ENCODE measurements around the gene ZBTB45.
A peak's percentile ranks its signal among the peaks of the same experiment; 100 is the strongest.

ZBTB45 gene

DNA sequence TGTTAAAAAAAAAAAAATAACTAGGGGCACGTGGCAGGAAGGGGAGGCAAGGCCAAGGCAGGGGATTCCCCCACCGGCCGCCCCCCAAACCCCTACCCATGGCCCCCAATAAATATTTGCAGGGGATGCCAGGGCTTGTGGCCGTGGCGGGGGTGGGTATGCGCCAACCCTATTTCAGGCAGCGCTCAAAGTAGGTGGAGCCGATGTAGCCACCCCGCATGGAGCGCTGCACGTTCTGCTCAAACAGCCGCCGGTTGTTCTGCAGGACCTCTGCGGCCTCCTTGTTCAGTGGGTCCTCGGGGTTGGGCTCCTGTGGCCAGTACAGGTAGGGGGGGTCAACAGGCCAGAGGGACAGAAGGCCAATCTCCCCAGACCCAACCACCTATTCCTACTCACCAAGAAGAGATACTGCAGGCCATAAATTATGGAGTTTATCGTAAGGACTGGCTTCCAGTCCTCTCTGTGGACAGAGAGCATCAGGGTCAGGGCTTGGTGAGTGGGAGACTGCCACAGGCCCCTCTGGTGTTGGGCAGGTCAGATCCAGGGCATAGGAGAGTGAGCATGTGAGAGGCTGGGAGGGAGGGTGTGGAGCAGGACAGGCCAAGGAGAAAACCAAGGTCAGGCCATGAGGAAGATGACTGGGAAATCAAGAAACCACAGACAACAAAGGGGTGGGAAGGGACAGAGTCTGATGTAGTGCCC, 36.5 kb upstream of the ZBTB45 start:
- TF ChIP-seq, protein P1, sequence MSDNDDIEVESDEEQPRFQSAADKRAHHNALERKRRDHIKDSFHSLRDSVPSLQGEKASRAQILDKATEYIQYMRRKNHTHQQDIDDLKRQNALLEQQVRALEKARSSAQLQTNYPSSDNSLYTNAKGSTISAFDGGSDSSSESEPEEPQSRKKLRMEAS (IDR thresholded peaks at IDR 0.05; ENCODE audit: low read depth, low read length) = no peak
- TF ChIP-seq CTCF (IDR thresholded peaks at IDR 0.05; ENCODE audit: low read depth, low read length) (no peak), POLR2A (IDR thresholded peaks at IDR 0.05; ENCODE audit: extremely low read depth, insufficient read length) (no peak), MYC (IDR thresholded peaks at IDR 0.05; ENCODE audit: low read depth, low read length) (no peak)
- DNase-seq (ENCODE audit: low read depth) = peak; percentile 10
- no peak overlapping the region for H3K4me3 ChIP-seq (ENCODE audit: low read depth, low read length)

GRCh38 chr19:58555369-58555885, 35.8 kb upstream of the ZBTB45 start:
- peak overlapping the region; percentile 52 for H3K4me3 ChIP-seq (ENCODE audit: low read depth, low read length)
- no peak for DNase-seq (ENCODE audit: low read depth)
- TF ChIP-seq, protein P1 (IDR thresholded peaks at IDR 0.05; ENCODE audit: low read depth, low read length) = no peak
- TF ChIP-seq MYC (IDR thresholded peaks at IDR 0.05; ENCODE audit: low read depth, low read length) = no peak
- TF ChIP-seq POLR2A (IDR thresholded peaks at IDR 0.05; ENCODE audit: extremely low read depth, insufficient read length) = no peak
- no peak for TF ChIP-seq CTCF (IDR thresholded peaks at IDR 0.05; ENCODE audit: low read depth, low read length)

- DNase-seq (ENCODE audit: low read depth) = peak; percentile 97
- TF ChIP-seq POLR2A (IDR thresholded peaks at IDR 0.05; ENCODE audit: extremely low read depth, insufficient read length) (peak; percentile 61), MYC (IDR thresholded peaks at IDR 0.05; ENCODE audit: low read depth, low read length) (peak; percentile 72), CTCF (IDR thresholded peaks at IDR 0.05; ENCODE audit: low read depth, low read length) (no peak)
- TF ChIP-seq, protein P1 (IDR thresholded peaks at IDR 0.05; ENCODE audit: low read depth, low read length) = peak; percentile 59
- H3K4me3 ChIP-seq (ENCODE audit: low read depth, low read length) = peak within 1 kb of the TSS; percentile 62
These were observed 35.1 kb upstream of the ZBTB45 start, which contains the start of gene CHMP2A for GRCh38 chr19:58554494-58555368. TSS of gene CHMP2A (minus strand) at chr19:58555105. CDS start at chr19:58554212, 893 bp downstream.

DNA sequence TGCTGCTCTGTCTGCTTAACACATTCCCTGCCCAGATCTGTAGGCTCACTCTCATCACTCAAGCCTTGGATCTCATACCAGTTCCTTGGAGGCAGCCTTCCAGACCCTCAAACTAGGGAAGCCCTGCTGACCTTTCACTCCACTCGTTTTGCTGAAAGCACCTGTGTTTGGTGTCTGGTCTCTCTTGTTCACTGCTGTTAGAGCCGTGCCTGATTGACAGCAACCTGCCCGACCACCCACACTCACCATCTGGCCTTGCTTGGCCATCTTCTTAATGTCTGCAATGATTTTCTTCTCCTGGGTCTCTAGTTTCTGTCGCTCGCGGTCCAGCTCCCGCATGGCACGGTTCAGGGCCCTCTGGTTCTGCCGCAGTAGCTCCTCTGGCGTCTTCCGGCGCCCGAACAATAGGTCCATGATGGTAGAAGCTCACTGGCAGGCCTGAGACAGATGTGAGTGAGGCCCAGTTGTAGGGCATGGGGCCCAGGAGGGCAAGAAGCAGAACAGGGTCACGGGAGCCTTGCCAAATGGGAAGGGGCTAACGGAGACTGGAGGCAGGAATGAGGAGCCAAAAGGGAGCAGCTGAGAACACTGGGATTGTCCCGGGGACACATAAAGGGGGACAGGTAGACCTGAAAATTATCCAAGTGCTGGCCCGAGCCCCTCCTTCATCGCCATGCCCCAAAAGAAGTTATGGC, 34.3 kb upstream of the ZBTB45 start:
- TF ChIP-seq, protein P1 (IDR thresholded peaks at IDR 0.05; ENCODE audit: low read depth, low read length) = no peak
- TF ChIP-seq MYC (IDR thresholded peaks at IDR 0.05; ENCODE audit: low read depth, low read length) (no peak), POLR2A (IDR thresholded peaks at IDR 0.05; ENCODE audit: extremely low read depth, insufficient read length) (no peak), CTCF (IDR thresholded peaks at IDR 0.05; ENCODE audit: low read depth, low read length) (no peak)
- DNase-seq (ENCODE audit: low read depth) = peak; percentile 23
- H3K4me3 ChIP-seq (ENCODE audit: low read depth, low read length) = peak overlapping the region; percentile 62

GRCh38 chr19:58552655-58553054, 33.0 kb upstream of the ZBTB45 start:
- peak; percentile 7 for DNase-seq (ENCODE audit: low read depth)
- TF ChIP-seq CTCF (IDR thresholded peaks at IDR 0.05; ENCODE audit: low read depth, low read length) (no peak), MYC (IDR thresholded peaks at IDR 0.05; ENCODE audit: low read depth, low read length) (no peak), POLR2A (IDR thresholded peaks at IDR 0.05; ENCODE audit: extremely low read depth, insufficient read length) (no peak)
- TF ChIP-seq, protein P1 (IDR thresholded peaks at IDR 0.05; ENCODE audit: low read depth, low read length) = no peak
- no peak overlapping the region for H3K4me3 ChIP-seq (ENCODE audit: low read depth, low read length)

Data from NB4 (cell line).